Type B pancreatic cell (in vitro differentiated cells): Measurements from ENCODE around the gene TCP10L. TPM values are rescaled to one million over a fixed set of nuclear protein-coding genes. Genes with fewer than 3 reads are reported as not detected.

Experiments used
- DNase-seq: peaks from one replicate; pipeline ENCODE4 v3.0.0; 2021; ENCODE audit warnings: mixed read lengths; ENCODE audit not compliant: unreplicated experiment; ENCODE audit errors: extremely low spot score
- H3K27ac Mint-ChIP-seq: 2 replicates; pipeline ENCODE4 v1.8.0; 2021; ENCODE audit warnings: mild to moderate bottlenecking, mixed read lengths
- H3K27me3 Mint-ChIP-seq: 2 replicates; pipeline ENCODE4 v1.8.0; 2021; ENCODE audit warnings: mixed read lengths
- H3K36me3 Mint-ChIP-seq: 2 replicates; pipeline ENCODE4 v1.8.0; 2021; ENCODE audit warnings: mixed read lengths
- H3K4me1 Mint-ChIP-seq: one replicate; pipeline ENCODE4 v1.8.0; 2021; ENCODE audit warnings: mixed read lengths; ENCODE audit not compliant: unreplicated experiment
- H3K4me3 Mint-ChIP-seq: 2 replicates; pipeline ENCODE4 v1.8.0; 2021; ENCODE audit warnings: mild to moderate bottlenecking, mixed read lengths
- H3K9me3 Mint-ChIP-seq: 2 replicates; pipeline ENCODE4 v1.8.0; 2021; ENCODE audit warnings: mixed read lengths
- total RNA-seq: library from RNA; stranded (reverse); gene quantifications from 2 replicates; pipeline ENCODE4 v1.2.1, GENCODE V29; 2021; ENCODE audit warnings: low replicate concordance
- TF ChIP-seq, protein P1 (sequence below): fragments of 200-600 bp; sonication (generic); conservative IDR thresholded peaks from 2 replicates; pipeline ENCODE4 v1.5.0; 2021; ENCODE audit warnings: antibody characterized with exemption, mild to moderate bottlenecking

Gene TCP10L
- total RNA-seq, 1 donor from 2014 or later = 1.2 TPM

DNA sequence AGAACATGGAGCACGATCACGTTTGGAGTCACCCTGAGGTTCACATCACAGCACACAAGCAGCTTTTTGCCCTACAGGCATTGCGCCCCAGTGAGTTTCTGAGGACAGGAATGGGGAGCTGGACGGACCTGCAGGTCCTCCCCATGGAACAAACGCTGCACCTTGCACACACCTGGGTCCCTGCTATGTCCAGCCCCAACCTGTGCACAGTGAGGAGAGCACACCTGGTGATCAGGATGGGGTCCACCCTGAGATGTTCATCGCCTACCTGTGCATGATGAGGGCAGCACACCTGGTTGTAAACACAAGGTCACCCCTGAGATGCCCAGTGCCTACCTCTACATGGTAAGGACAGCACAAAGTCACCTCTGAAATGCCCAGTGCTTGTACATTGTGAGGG lies 45.9 kb downstream of the TCP10L start:
- H3K36me3 Mint-ChIP-seq = no peaks in the 10 kb centered on the region
- no peaks in the 10 kb centered on the region for H3K4me1 Mint-ChIP-seq
- H3K4me3 Mint-ChIP-seq = no peak overlapping the region
- H3K27ac Mint-ChIP-seq = no peak overlapping the region
- no peaks in the 10 kb centered on the region for H3K9me3 Mint-ChIP-seq
- TF ChIP-seq, protein P1, sequence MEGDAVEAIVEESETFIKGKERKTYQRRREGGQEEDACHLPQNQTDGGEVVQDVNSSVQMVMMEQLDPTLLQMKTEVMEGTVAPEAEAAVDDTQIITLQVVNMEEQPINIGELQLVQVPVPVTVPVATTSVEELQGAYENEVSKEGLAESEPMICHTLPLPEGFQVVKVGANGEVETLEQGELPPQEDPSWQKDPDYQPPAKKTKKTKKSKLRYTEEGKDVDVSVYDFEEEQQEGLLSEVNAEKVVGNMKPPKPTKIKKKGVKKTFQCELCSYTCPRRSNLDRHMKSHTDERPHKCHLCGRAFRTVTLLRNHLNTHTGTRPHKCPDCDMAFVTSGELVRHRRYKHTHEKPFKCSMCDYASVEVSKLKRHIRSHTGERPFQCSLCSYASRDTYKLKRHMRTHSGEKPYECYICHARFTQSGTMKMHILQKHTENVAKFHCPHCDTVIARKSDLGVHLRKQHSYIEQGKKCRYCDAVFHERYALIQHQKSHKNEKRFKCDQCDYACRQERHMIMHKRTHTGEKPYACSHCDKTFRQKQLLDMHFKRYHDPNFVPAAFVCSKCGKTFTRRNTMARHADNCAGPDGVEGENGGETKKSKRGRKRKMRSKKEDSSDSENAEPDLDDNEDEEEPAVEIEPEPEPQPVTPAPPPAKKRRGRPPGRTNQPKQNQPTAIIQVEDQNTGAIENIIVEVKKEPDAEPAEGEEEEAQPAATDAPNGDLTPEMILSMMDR = no peak
- DNase-seq = no peak
- H3K27me3 Mint-ChIP-seq = no peaks in the 10 kb centered on the region

DNA sequence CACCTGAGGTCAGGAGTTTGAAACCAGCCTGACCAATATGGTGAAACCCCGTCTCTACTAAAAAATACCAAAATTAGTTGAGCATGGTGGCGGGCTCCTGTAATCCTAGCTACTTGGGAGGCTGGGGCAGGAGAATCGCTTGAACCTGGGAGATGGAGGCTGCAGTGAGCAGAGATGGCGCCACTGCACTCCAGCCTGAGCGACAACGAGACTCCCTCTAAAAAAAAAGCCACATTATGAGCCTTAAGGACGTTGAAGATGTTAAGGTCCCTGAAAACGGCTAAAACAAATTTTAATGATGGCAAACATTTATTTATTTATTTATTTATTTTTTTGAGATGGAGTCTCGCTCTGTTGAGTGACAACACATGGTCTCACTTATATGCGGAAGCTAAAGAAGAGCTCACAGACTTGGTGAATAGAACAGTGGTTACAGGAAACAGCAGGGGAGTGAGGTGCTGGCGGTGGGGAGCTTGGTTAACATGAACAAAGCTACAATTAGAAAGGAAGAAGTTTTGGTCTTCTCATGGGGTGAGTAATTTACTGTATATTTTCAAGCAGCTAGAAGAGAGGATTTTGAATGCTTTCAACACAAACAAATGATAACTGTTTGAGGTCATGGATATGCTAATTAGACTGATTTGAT lies 47.1 kb downstream of the TCP10L start:
- TF ChIP-seq, protein P1 = no peak

DNA sequence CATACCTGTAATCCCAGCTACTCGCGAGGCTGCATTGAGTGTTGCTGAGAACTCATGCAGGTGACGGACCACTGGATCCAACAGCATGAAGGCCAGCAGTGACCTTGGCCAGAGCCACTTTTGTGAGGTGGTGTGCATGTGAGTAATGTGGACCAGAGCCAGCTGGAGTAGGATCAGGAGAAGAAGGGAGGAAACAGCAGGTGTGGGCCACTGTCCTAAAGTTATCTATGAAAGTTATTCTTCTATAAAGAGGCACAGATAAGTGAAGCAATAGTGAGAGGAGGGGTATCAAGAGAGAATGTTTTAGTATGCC lies 47.8 kb downstream of the TCP10L start:
- TF ChIP-seq, protein P1 = no peak
- Mint-ChIP-seq H3K36me3 (no peaks in the 10 kb centered on the region), H3K27ac (no peak overlapping the region), H3K4me1 (no peaks in the 10 kb centered on the region), H3K9me3 (no peaks in the 10 kb centered on the region), H3K27me3 (no peaks in the 10 kb centered on the region), H3K4me3 (no peak overlapping the region)
- DNase-seq = no peak

More for the DNA sequence above, 47.1 kb downstream of the TCP10L start:
- no peak overlapping the region for H3K4me3 Mint-ChIP-seq
- no peaks in the 10 kb centered on the region for H3K9me3 Mint-ChIP-seq
- no peak for DNase-seq
- H3K27ac Mint-ChIP-seq = no peak overlapping the region
- no peaks in the 10 kb centered on the region for H3K36me3 Mint-ChIP-seq
- H3K4me1 Mint-ChIP-seq = no peaks in the 10 kb centered on the region
- H3K27me3 Mint-ChIP-seq = no peaks in the 10 kb centered on the region

DNA sequence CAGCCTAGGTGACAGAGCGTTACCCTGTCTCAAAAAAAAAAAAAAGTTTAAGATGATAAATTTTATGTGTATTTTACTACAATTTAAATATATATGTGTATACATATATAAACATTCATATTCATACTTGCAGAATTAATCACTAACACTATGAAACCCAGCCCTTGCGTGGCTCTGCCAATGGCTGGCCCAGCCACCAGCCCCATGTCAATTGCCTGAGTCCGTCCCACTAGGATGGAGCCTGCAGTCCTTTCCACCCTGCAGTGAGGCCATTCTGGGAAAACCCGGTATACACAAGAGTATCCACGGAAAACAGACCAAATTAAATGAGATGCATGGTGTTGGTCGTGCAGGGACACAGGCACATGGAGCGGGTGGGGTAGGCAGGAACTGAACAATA lies 49.7 kb downstream of the TCP10L start:
- Mint-ChIP-seq H3K4me3 (no peak overlapping the region), H3K36me3 (no peaks in the 10 kb centered on the region), H3K27me3 (no peaks in the 10 kb centered on the region), H3K4me1 (no peaks in the 10 kb centered on the region), H3K9me3 (no peaks in the 10 kb centered on the region), H3K27ac (no peak overlapping the region)
- no peak for DNase-seq
- TF ChIP-seq, protein P1 = no peak

DNA sequence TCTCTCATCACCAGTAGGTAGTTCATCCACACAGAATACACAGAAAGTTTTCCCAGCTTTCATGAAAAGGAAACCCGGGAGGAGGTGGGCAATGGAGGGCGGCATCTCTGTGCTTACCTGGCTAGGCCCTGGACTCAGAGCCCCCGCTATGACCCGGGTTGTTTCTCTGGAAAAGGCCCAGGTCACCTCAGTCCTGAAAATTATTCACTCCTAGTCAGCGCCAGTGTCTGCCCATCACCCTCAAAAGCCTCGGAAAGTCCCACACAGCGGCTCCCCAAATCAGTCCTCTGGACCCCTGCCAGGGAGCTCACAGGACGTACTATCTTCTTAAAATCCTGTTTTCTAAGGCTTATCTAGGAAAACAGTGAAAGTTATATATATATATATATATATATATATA lies 51.2 kb downstream of the TCP10L start:
- H3K4me3 Mint-ChIP-seq = no peak overlapping the region
- TF ChIP-seq, protein P1 = no peak
- no peak overlapping the region for H3K27ac Mint-ChIP-seq
- no peaks in the 10 kb centered on the region for H3K27me3 Mint-ChIP-seq
- no peaks in the 10 kb centered on the region for H3K36me3 Mint-ChIP-seq
- no peak for DNase-seq
- H3K4me1 Mint-ChIP-seq = no peaks in the 10 kb centered on the region
- no peaks in the 10 kb centered on the region for H3K9me3 Mint-ChIP-seq

DNA sequence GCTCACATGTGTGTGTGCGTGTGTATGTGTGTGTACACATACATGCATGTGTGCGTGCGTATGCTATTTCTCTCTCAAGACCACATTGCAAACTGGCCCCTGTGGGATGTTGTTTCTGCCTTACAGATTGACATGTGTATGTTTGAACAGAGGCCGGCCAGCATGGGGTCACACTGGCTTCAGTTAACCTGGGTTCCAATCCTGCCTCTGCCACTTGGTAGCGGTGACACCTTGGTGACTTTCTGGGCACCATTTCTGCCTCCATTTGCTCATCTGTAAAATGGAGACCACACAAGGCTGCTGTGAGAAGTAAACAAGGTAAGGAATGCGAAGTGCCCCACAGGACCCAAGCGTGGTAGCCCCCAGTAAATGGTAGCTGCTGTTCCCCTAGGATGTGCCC lies 51.7 kb downstream of the TCP10L start:
- Mint-ChIP-seq H3K4me3 (no peak overlapping the region), H3K36me3 (no peaks in the 10 kb centered on the region), H3K9me3 (no peaks in the 10 kb centered on the region), H3K27ac (no peak overlapping the region), H3K4me1 (no peaks in the 10 kb centered on the region), H3K27me3 (no peaks in the 10 kb centered on the region)
- TF ChIP-seq, protein P1 = no peak
- no peak for DNase-seq
